MM.1S (cell line): ENCODE results near the gene AQP5.

Source experiments
- DNase-seq: peaks from one replicate; pipeline ENCODE4 v3.0.0-alpha.2; 2015
- H2AFZ ChIP-seq: fragments of 300-600 bp; sonication (generic); 2 replicates; pipeline ENCODE4 v1.6.0; 2016; ENCODE audit warnings: antibody characterized with exemption, low read length
- H3F3A ChIP-seq: fragments of 300-600 bp; sonication (generic); 2 replicates; pipeline ENCODE4 v1.6.1; 2016; ENCODE audit warnings: mild to moderate bottlenecking, antibody characterized with exemption, low read length, moderate library complexity, mixed read lengths; ENCODE audit not compliant: insufficient read depth
- H3K27ac ChIP-seq: fragments of 300-600 bp; sonication (generic); 2 replicates; pipeline ENCODE4 v1.5.1; 2016; ENCODE audit warnings: mild to moderate bottlenecking, low read length
- H3K27me3 ChIP-seq: fragments of 300-600 bp; sonication (generic); replicated peaks from 2 replicates; pipeline ENCODE4 v1.6.0; 2016; ENCODE audit warnings: low read length; ENCODE audit not compliant: insufficient read depth
- H3K36me3 ChIP-seq: fragments of 300-600 bp; sonication (generic); replicated peaks from 2 replicates; pipeline ENCODE4 v1.6.1; 2016; ENCODE audit warnings: mild to moderate bottlenecking, low read length, mixed read lengths; ENCODE audit not compliant: insufficient read depth
- H3K4me1 ChIP-seq: fragments of 300-600 bp; sonication (generic); 2 replicates; pipeline ENCODE4 v1.6.1; 2016; ENCODE audit warnings: low read length, mixed read lengths
- H3K4me2 ChIP-seq: fragments of 300-600 bp; sonication (generic); 2 replicates; pipeline ENCODE4 v1.6.0; 2016; ENCODE audit warnings: low read depth, low read length
- H3K4me3 ChIP-seq: fragments of 300-600 bp; sonication (generic); 2 replicates; pipeline ENCODE4 v1.5.1; 2016; ENCODE audit warnings: low read length, mixed read lengths
- H3K79me2 ChIP-seq: fragments of 300-600 bp; sonication (generic); 2 replicates; pipeline ENCODE4 v1.6.1; 2016; ENCODE audit warnings: mixed run types, low read length, mixed read lengths
- H3K9ac ChIP-seq: fragments of 300-600 bp; sonication (generic); 2 replicates; pipeline ENCODE4 v1.6.1; 2016; ENCODE audit warnings: low read length, mixed read lengths
- H3K9me2 ChIP-seq: fragments of 300-600 bp; sonication (generic); replicated peaks from 2 replicates; pipeline ENCODE4 v1.6.1; 2016; ENCODE audit warnings: mild to moderate bottlenecking, low read length, mixed read lengths; ENCODE audit not compliant: insufficient read depth
- H3K9me3 ChIP-seq: fragments of 300-600 bp; sonication (generic); replicated peaks from 2 replicates; pipeline ENCODE4 v1.6.1; 2016; ENCODE audit warnings: mild to moderate bottlenecking, low read length, mixed read lengths; ENCODE audit not compliant: insufficient read depth
- H4K20me1 ChIP-seq: fragments of 300-600 bp; sonication (generic); 2 replicates; pipeline ENCODE4 v1.6.1; 2016; ENCODE audit warnings: mild to moderate bottlenecking, low read length, moderate library complexity, mixed read lengths; ENCODE audit not compliant: insufficient read depth
- CTCF ChIP-seq: fragments of 300-600 bp; sonication (generic); IDR thresholded peaks from 2 replicates; pipeline ENCODE4 v1.5.1; 2016; ENCODE audit warnings: antibody characterized with exemption, low read length, mixed read lengths
- EZH2 ChIP-seq: fragments of 300-600 bp; sonication (generic); optimal IDR thresholded peaks from 2 replicates; pipeline ENCODE3; 2017; ENCODE audit warnings: low read depth, mild to moderate bottlenecking, antibody characterized with exemption, low read length, mixed read lengths
- EZH2phosphoT487 ChIP-seq: fragments of 300-600 bp; sonication (generic); IDR thresholded peaks from 2 replicates; pipeline ENCODE4 v1.6.1; 2018; ENCODE audit warnings: antibody characterized with exemption, low read length

AQP5 gene

GRCh38 chr12:49936925-49937324 lies 24.7 kb upstream of the AQP5 start:
- Histone ChIP-seq H3K9ac (no peak overlapping the region), H3K36me3 (no peaks in the 10 kb centered on the region), H4K20me1 (no peaks in the 10 kb centered on the region), H3K4me1 (no peaks in the 10 kb centered on the region), H3K4me3 (no peak overlapping the region), H3K9me2 (no peaks in the 10 kb centered on the region), H3K27ac (no peak overlapping the region), H2AFZ (no peak overlapping the region), H3K9me3 (no peaks in the 10 kb centered on the region), H3K4me2 (no peak overlapping the region), H3F3A (no peaks in the 10 kb centered on the region), H3K79me2 (no peaks in the 10 kb centered on the region), H3K27me3 (no peaks in the 10 kb centered on the region)
- no peak for DNase-seq
- TF ChIP-seq EZH2phosphoT487 (no peak), EZH2 (no peak), CTCF (no peak)

- Histone ChIP-seq H3K27me3 (no peaks in the 10 kb centered on the region), H3K27ac (no peak overlapping the region), H3F3A (no peaks in the 10 kb centered on the region), H3K4me2 (no peak overlapping the region), H3K9me2 (no peaks in the 10 kb centered on the region), H3K79me2 (no peaks in the 10 kb centered on the region), H3K36me3 (no peaks in the 10 kb centered on the region), H3K4me3 (no peak overlapping the region), H2AFZ (no peak overlapping the region), H4K20me1 (no peaks in the 10 kb centered on the region), H3K9ac (no peak overlapping the region), H3K4me1 (no peaks in the 10 kb centered on the region), H3K9me3 (no peaks in the 10 kb centered on the region)
- TF ChIP-seq CTCF (no peak), EZH2 (no peak), EZH2phosphoT487 (no peak)
- DNase-seq = no peak
Observed at GRCh38 chr12:49937639-49938300, 23.9 kb upstream of the AQP5 start.

GRCh38 chr12:49939307-49939706 lies 22.4 kb upstream of the AQP5 start:
- H3K27me3 ChIP-seq = no peaks in the 10 kb centered on the region
- TF ChIP-seq EZH2phosphoT487 (no peak), EZH2 (no peak), CTCF (no peak)
- H3K79me2 ChIP-seq = no peaks in the 10 kb centered on the region
- no peak overlapping the region for H3K4me2 ChIP-seq
- no peak for DNase-seq
- H3F3A ChIP-seq = no peaks in the 10 kb centered on the region
- H3K9ac ChIP-seq = no peak overlapping the region
- no peaks in the 10 kb centered on the region for H3K9me3 ChIP-seq
- no peaks in the 10 kb centered on the region for H3K4me1 ChIP-seq
- H3K36me3 ChIP-seq = no peaks in the 10 kb centered on the region
- H2AFZ ChIP-seq = no peak overlapping the region
- no peak overlapping the region for H3K27ac ChIP-seq
- H3K9me2 ChIP-seq = no peaks in the 10 kb centered on the region
- H4K20me1 ChIP-seq = no peaks in the 10 kb centered on the region
- H3K4me3 ChIP-seq = no peak overlapping the region
